Liver (tissue), 9 donors: ENCODE results near the gene GALE. TPM values are rescaled to one million over a fixed set of nuclear protein-coding genes. Genes with fewer than 3 reads are reported as not detected.

Experiments
- DNase-seq: peaks from one replicate; pipeline ENCODE4 v3.0.0-alpha.2; 2017; ENCODE audit warnings: low spot score
- H3K27ac ChIP-seq, 2 donors: one replicate each; pipeline ENCODE4 v1.7.0; 2013; ENCODE audit warnings: inconsistent platforms in 2 of 2, low read length in 2 of 2, control low read depth in 1 of 2, low read depth in 1 of 2, mild to moderate bottlenecking in 1 of 2
- H3K27me3 ChIP-seq, 4 donors: one replicate each; pipeline versions ENCODE4 v1.6.1 to v1.7.0; 2013; ENCODE audit warnings: low read length in 3 of 4, inconsistent platforms in 1 of 4, mild to moderate bottlenecking in 1 of 4, moderate library complexity in 1 of 4; ENCODE audit not compliant: control insufficient read depth in 4 of 4, insufficient read depth in 4 of 4
- H3K36me3 ChIP-seq, 4 donors: one replicate each; pipeline versions ENCODE4 v1.6.1 to v1.7.0; 2013; ENCODE audit warnings: low read length in 3 of 4, mild to moderate bottlenecking in 3 of 4, low read depth in 1 of 4, moderate library complexity in 1 of 4; ENCODE audit not compliant: control insufficient read depth in 4 of 4, insufficient read depth in 3 of 4
- H3K4me1 ChIP-seq, 4 donors: one replicate each; pipeline versions ENCODE4 v1.6.1 to v1.7.0; 2013; ENCODE audit warnings: low read length in 3 of 4, mild to moderate bottlenecking in 3 of 4, moderate library complexity in 1 of 4; ENCODE audit not compliant: control insufficient read depth in 4 of 4, insufficient read depth in 4 of 4
- H3K4me3 ChIP-seq, 3 donors: one replicate each; pipeline versions ENCODE4 v1.6.1 to v1.7.0; 2013; ENCODE audit warnings: low read length in 3 of 3, control low read depth in 1 of 3, low read depth in 1 of 3, mild to moderate bottlenecking in 1 of 3
- H3K9ac ChIP-seq, 2 donors: one replicate each; pipeline ENCODE4 v1.7.0; 2013; ENCODE audit warnings: low read length in 2 of 2, mild to moderate bottlenecking in 2 of 2, moderate library complexity in 2 of 2, control low read depth in 1 of 2, low read depth in 1 of 2
- H3K9me3 ChIP-seq, 4 donors: one replicate each; pipeline versions ENCODE4 v1.6.1 to v1.7.0; 2013; ENCODE audit warnings: low read length in 3 of 4; ENCODE audit not compliant: control insufficient read depth in 4 of 4
- FOXA1 ChIP-seq: IDR thresholded peaks from 2 replicates; pipeline ENCODE4 v1.6.1; 2016; ENCODE audit warnings: antibody characterized with exemption
- FOXA2 ChIP-seq: IDR thresholded peaks from 2 replicates; pipeline ENCODE4 v1.6.1; 2016; ENCODE audit warnings: antibody characterized with exemption
- GABPA ChIP-seq, 2 donors: IDR thresholded peaks in 1 of 2; conservative IDR thresholded peaks in 1 of 2; 2 replicates each; pipeline ENCODE4 v1.6.1; 2016; ENCODE audit warnings: antibody characterized with exemption in 2 of 2, mild to moderate bottlenecking in 1 of 2, moderate library complexity in 1 of 2
- NR2F2 ChIP-seq: IDR thresholded peaks from 2 replicates; pipeline ENCODE4 v1.6.1; 2016; ENCODE audit warnings: antibody characterized with exemption
- RXRA ChIP-seq, 2 donors: IDR thresholded peaks; 2 replicates each; pipeline ENCODE4 v1.6.1; 2017 to 2018; ENCODE audit warnings: antibody characterized with exemption in 2 of 2, mild to moderate bottlenecking in 1 of 2
- SP1 ChIP-seq: IDR thresholded peaks from 2 replicates; pipeline ENCODE4 v1.6.1; 2018; ENCODE audit warnings: antibody characterized with exemption, mild to moderate bottlenecking
- TAF1 ChIP-seq: conservative IDR thresholded peaks from 2 replicates; pipeline ENCODE4 v1.6.1; 2016; ENCODE audit warnings: antibody characterized with exemption, mild to moderate bottlenecking
- YY1 ChIP-seq: IDR thresholded peaks from 2 replicates; pipeline ENCODE4 v1.6.1; 2016; ENCODE audit warnings: antibody characterized with exemption, mild to moderate bottlenecking
- WGBS: extraction: QIAGEN DNeasy Blood & Tissue Kit; methylation state at CpG from one replicate; pipeline ENCODE4 v1.1.7; 2013; 5-methylcytosine and 5-hydroxymethylcytosine counted together
- polyA plus RNA-seq, 2 donors: library from polyadenylated mRNA; stranded (reverse) in 1 of 2; unstranded in 1 of 2; fragments of 200-250 nt in 1 of 2; fragments of >200 nt in 1 of 2; fragmentation: Nextera tagmentation in 1 of 2; extraction: Ambion mirVana in 1 of 2; gene quantifications; one replicate each; pipeline versions ENCODE4 v1.2.1 to v1.2.3, GENCODE V29; 2013 to 2015
- total RNA-seq, 2 donors: library from RNA; depleted of rRNA; stranded (reverse); fragments of >200 nt; gene quantifications; one replicate each; pipeline ENCODE4 v1.2.3, GENCODE V29; 2014
- TF ChIP-seq, protein P1 (sequence below): IDR thresholded peaks from 2 replicates; pipeline ENCODE4 v1.6.1; 2016; ENCODE audit warnings: antibody characterized with exemption, mild to moderate bottlenecking
- TF ChIP-seq, protein P2 (sequence below): IDR thresholded peaks from 2 replicates; pipeline ENCODE4 v1.6.1; 2016; ENCODE audit warnings: antibody characterized with exemption
- TF ChIP-seq, protein P3 (sequence below): fragments of 150-350 bp; IDR thresholded peaks from 2 replicates; pipeline ENCODE4 v1.5.1; 2017; ENCODE audit warnings: improper control_type of control experiment, low read depth, low read length; ENCODE audit not compliant: missing input control
- TF ChIP-seq, protein P4 (sequence below): IDR thresholded peaks from 2 replicates; pipeline ENCODE4 v1.6.1; 2016; ENCODE audit warnings: antibody characterized with exemption
- TF ChIP-seq, protein P5 (sequence below): IDR thresholded peaks from 2 replicates; pipeline ENCODE4 v1.6.1; 2016; ENCODE audit warnings: antibody characterized with exemption
- donor health status: healthy.
- donor health status: healthy.
- donor health status: healthy.
- donor health status: healthy.
- donor health status: healthy.

GALE gene
- total and polyA plus RNA-seq, 4 donors: 22.9 to 43.4 (median 38.7) TPM

DNA sequence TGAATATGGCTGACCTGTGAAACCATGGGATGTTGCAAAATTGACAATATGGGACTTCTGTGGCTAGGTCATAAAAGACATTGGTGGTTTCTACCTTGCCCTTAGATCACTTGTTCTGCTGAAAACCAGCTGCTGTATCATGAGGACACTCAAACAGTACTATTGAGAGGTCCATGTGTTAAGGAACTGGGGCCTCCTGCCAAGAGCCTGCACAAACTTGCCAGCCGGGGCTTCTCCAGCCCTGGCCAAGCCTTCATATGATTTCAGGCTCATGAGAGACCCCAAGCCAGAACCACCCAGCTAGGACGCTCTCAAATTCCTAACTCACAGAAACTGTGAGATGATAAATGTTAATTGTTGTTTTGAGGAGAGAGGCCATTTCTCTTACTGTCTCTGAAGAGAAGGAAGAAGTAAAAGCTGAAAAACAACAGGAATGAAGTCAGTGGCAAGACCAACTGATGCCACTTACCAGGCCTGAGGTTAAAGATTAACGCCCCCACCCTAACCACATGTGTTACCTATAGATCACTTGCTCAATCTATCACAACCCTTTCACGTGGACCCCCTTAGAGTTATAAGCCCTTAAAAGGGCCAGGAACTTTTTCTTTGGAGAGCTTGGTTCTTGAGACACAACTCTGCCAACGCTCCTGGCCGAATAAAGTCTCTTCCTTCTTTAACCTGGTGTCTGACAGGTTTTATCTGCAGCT lies 26.2 kb downstream of the GALE start:
- WGBS: 82% methylated on average over 6 of the region's 6 CpGs
- no peak for TF ChIP-seq GABPA (IDR thresholded peaks at IDR 0.05 in 1 of 2, conservative IDR thresholded peaks at IDR 0.05 in 1 of 2)
- no peak for TF ChIP-seq FOXA1
- TF ChIP-seq, protein P1, sequence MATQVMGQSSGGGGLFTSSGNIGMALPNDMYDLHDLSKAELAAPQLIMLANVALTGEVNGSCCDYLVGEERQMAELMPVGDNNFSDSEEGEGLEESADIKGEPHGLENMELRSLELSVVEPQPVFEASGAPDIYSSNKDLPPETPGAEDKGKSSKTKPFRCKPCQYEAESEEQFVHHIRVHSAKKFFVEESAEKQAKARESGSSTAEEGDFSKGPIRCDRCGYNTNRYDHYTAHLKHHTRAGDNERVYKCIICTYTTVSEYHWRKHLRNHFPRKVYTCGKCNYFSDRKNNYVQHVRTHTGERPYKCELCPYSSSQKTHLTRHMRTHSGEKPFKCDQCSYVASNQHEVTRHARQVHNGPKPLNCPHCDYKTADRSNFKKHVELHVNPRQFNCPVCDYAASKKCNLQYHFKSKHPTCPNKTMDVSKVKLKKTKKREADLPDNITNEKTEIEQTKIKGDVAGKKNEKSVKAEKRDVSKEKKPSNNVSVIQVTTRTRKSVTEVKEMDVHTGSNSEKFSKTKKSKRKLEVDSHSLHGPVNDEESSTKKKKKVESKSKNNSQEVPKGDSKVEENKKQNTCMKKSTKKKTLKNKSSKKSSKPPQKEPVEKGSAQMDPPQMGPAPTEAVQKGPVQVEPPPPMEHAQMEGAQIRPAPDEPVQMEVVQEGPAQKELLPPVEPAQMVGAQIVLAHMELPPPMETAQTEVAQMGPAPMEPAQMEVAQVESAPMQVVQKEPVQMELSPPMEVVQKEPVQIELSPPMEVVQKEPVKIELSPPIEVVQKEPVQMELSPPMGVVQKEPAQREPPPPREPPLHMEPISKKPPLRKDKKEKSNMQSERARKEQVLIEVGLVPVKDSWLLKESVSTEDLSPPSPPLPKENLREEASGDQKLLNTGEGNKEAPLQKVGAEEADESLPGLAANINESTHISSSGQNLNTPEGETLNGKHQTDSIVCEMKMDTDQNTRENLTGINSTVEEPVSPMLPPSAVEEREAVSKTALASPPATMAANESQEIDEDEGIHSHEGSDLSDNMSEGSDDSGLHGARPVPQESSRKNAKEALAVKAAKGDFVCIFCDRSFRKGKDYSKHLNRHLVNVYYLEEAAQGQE: no peak
- TF ChIP-seq TAF1: no peak
- TF ChIP-seq, protein P2, sequence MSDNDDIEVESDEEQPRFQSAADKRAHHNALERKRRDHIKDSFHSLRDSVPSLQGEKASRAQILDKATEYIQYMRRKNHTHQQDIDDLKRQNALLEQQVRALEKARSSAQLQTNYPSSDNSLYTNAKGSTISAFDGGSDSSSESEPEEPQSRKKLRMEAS: no peak
- TF ChIP-seq, protein P3, sequence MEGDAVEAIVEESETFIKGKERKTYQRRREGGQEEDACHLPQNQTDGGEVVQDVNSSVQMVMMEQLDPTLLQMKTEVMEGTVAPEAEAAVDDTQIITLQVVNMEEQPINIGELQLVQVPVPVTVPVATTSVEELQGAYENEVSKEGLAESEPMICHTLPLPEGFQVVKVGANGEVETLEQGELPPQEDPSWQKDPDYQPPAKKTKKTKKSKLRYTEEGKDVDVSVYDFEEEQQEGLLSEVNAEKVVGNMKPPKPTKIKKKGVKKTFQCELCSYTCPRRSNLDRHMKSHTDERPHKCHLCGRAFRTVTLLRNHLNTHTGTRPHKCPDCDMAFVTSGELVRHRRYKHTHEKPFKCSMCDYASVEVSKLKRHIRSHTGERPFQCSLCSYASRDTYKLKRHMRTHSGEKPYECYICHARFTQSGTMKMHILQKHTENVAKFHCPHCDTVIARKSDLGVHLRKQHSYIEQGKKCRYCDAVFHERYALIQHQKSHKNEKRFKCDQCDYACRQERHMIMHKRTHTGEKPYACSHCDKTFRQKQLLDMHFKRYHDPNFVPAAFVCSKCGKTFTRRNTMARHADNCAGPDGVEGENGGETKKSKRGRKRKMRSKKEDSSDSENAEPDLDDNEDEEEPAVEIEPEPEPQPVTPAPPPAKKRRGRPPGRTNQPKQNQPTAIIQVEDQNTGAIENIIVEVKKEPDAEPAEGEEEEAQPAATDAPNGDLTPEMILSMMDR: no peak
- no peak for TF ChIP-seq NR2F2
- no peak for TF ChIP-seq FOXA2
- TF ChIP-seq YY1: no peak
- TF ChIP-seq RXRA (IDR thresholded peaks at IDR 0.05): no peak
- TF ChIP-seq SP1: no peak
- TF ChIP-seq, protein P4, sequence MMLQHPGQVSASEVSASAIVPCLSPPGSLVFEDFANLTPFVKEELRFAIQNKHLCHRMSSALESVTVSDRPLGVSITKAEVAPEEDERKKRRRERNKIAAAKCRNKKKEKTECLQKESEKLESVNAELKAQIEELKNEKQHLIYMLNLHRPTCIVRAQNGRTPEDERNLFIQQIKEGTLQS: no peak
- no peaks in the 10 kb centered on the region for H3K27me3 ChIP-seq
- peaks cover 0 to 2% (median 0%) of the 10 kb centered on the region in 4 donors for H3K36me3 ChIP-seq
- H3K9ac ChIP-seq: no peak overlapping the region
- H3K4me3 ChIP-seq: no peak overlapping the region
- no peak overlapping the region for H3K27ac ChIP-seq
- no peak for DNase-seq
- H3K9me3 ChIP-seq: no peaks in the 10 kb centered on the region
- H3K4me1 ChIP-seq: peaks cover 6 to 51% (median 38%) of the 10 kb centered on the region in 4 donors

DNA sequence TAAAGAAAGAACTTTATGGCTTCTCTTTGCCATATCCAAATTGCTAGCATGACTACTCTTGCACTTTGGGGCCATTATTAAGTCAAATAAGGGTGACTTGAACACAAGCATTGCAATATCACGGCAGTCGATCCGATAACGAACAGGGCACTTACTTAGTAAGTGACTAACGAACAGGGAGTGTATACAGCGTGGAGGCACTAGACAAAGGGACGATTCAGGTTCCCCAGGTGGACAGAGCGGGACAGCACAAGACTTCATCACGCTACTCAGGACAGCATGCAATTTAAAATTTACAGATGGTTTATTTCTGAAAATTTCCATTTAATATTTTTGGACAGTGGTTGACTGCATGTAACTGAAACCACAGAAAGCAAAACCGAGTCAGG lies 27.7 kb downstream of the GALE start:
- no peak for DNase-seq
- Histone ChIP-seq H3K36me3 (peaks cover 0 to 2% (median under 1%) of the 10 kb centered on the region in 4 donors), H3K27ac (no peak overlapping the region), H3K4me3 (no peak overlapping the region), H3K4me1 (peaks cover 3 to 42% (median 31%) of the 10 kb centered on the region in 4 donors), H3K9ac (no peak overlapping the region), H3K9me3 (no peaks in the 10 kb centered on the region), H3K27me3 (no peaks in the 10 kb centered on the region)
- TF ChIP-seq FOXA2 (no peak), GABPA (IDR thresholded peaks at IDR 0.05 in 1 of 2, conservative IDR thresholded peaks at IDR 0.05 in 1 of 2) (no peak)
- TF ChIP-seq, protein P4: no peak
- TF ChIP-seq, protein P5, sequence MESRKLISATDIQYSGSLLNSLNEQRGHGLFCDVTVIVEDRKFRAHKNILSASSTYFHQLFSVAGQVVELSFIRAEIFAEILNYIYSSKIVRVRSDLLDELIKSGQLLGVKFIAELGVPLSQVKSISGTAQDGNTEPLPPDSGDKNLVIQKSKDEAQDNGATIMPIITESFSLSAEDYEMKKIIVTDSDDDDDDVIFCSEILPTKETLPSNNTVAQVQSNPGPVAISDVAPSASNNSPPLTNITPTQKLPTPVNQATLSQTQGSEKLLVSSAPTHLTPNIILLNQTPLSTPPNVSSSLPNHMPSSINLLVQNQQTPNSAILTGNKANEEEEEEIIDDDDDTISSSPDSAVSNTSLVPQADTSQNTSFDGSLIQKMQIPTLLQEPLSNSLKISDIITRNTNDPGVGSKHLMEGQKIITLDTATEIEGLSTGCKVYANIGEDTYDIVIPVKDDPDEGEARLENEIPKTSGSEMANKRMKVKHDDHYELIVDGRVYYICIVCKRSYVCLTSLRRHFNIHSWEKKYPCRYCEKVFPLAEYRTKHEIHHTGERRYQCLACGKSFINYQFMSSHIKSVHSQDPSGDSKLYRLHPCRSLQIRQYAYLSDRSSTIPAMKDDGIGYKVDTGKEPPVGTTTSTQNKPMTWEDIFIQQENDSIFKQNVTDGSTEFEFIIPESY: no peak
- WGBS: 70% methylated on average over 10 of the region's 10 CpGs
